Activated CD4-positive, alpha-beta T cell treated with anti-CD3 and anti-CD28 coated beads, Interleukin-10, Interleukin-2, amounts not matched to agents 100 ng/mL and 50 ng/mL, durations not matched to agents 16 hours and 8 hours (primary cell): ENCODE data around the gene PCDHA10.
"Not testable (repeated sequence)": the region's sequence is repeated elsewhere in the genome, so short reads cannot be mapped to it uniquely, and the experiment has no call there.

Experiments used
- DNase-seq: peaks from one replicate; pipeline ENCODE4 v3.0.0-alpha.2; 2020

The PCDHA10 gene

GRCh38 chr5:140842798-140843733 is 12.6 kb upstream of the PCDHA10 start:
- no peak for DNase-seq

- not testable (repeated sequence) for DNase-seq
These were observed 7.3 kb upstream of the PCDHA10 start, which contains the start of gene PCDHA9 for GRCh38 chr5:140848139-140849102. Gene PCDHA9 (plus strand): TSS chr5:140848382. CDS start chr5:140848496, 114 bp downstream.

GRCh38 chr5:140849831-140850634 is 5.7 kb upstream of the PCDHA10 start:
- not testable (repeated sequence) for DNase-seq

DNA sequence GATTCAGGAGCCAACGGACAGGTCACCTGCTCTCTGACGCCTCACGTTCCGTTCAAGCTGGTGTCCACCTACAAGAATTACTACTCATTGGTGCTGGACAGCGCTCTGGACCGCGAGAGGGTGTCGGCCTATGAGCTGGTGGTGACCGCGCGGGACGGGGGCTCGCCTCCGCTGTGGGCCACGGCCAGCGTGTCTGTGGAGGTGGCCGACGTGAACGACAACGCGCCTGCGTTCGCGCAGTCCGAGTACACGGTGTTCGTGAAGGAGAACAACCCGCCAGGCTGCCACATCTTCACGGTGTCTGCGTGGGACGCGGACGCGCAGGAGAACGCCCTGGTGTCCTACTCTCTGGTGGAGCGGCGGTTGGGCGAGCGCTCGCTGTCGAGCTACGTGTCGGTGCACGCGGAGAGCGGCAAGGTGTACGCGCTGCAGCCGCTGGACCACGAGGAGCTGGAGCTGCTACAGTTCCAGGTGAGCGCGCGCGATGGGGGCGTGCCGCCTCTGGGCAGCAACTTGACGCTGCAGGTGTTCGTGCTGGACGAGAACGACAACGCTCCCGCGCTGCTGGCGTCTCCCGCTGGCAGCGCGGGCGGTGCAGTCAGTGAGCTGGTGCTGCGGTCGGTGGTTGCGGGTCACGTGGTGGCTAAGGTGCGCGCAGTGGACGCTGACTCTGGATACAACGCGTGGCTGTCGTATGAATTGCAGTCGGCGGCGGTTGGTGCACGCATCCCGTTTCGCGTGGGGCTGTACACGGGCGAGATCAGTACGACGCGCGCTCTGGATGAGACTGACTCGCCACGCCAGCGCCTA is 1.7 kb downstream of the PCDHA10 start:
- DNase-seq = no peak

- no peak for DNase-seq
These were observed 2.2 kb downstream of the PCDHA10 start for GRCh38 chr5:140857987-140858240.

- DNase-seq = no peak
These were observed 7.0 kb downstream of the PCDHA10 start for GRCh38 chr5:140862441-140863295.

DNA sequence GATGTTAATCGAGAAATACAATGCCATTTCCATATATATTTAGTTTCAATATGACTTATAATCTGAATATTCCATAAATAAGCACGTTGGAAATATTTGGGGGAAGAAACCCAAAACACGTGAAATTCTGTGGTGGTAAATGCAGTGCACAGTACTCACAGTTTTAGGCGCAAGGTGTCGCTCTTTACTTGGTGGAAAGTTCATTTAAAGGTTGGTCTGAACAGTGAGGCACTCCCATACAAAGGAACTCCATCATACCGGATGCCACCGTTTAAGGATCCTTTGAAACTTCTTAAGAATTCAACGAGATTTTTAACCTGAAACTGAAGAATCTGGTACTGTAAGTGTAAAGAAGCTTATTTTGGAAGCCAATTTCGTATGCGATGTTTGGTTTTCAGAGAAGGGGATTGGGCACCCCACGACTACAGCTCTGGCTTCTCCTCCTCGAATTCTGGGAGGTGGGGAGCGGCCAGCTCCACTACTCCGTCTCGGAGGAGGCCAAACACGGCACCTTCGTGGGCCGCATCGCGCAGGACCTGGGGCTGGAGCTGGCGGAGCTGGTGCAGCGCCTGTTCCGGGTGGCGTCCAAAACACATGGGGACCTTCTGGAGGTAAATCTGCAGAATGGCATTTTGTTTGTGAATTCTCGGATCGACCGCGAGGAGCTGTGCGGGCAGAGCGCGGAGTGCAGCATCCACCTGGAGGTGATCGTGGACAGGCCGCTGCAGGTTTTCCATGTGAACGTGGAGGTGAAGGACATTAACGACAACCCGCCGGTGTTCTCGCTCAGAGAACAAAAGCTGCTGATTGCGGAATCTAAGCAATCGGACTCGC is 13.2 kb downstream of the PCDHA10 start, which contains the start of gene PCDHA11:
PCDHA11 (plus strand) TSS at position 237 of the 834 bp plus-strand sequence; CDS start at position 384, 147 bp downstream.
- DNase-seq = peak; percentile 5

DNA sequence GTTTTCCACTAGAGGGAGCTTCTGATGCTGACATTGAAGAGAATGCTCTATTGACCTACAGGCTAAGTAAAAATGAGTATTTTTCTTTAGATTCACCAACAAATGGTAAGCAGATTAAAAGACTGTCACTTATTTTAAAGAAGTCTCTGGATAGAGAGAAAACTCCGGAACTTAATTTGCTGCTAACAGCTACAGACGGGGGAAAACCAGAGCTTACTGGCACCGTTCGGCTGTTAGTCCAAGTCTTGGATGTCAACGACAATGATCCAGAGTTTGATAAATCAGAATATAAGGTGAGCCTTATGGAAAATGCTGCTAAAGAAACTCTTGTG is 13.8 kb downstream of the PCDHA10 start:
- no peak for DNase-seq

GRCh38 chr5:140870221-140871201 is 14.8 kb downstream of the PCDHA10 start:
- DNase-seq = no peak

- no peak for DNase-seq
These were observed 19.7 kb downstream of the PCDHA10 start, which contains the start of gene PCDHA12 for GRCh38 chr5:140875085-140876065. Gene PCDHA12 (plus strand): TSS chr5:140875308. CDS start chr5:140875473, 165 bp downstream.

DNA sequence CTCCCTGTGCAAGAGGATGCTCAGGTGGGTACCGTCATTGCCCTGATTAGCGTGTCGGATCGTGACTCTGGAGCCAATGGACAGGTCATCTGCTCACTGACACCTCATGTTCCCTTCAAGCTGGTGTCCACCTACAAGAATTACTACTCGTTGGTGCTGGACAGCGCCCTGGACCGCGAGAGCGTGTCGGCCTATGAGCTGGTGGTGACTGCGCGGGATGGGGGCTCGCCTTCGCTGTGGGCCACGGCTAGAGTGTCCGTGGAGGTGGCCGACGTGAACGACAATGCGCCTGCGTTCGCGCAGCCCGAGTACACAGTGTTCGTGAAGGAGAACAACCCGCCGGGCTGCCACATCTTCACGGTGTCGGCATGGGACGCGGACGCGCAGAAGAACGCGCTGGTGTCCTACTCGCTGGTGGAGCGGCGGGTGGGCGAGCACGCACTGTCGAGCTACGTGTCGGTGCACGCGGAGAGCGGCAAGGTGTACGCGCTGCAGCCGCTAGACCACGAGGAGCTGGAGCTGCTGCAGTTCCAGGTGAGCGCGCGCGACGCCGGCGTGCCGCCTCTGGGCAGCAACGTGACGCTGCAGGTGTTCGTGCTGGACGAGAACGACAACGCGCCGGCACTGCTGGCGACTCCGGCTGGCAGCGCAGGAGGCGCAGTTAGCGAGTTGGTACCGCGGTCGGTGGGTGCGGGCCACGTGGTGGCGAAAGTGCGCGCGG is 21.0 kb downstream of the PCDHA10 start:
- not testable (repeated sequence) for DNase-seq

DNA sequence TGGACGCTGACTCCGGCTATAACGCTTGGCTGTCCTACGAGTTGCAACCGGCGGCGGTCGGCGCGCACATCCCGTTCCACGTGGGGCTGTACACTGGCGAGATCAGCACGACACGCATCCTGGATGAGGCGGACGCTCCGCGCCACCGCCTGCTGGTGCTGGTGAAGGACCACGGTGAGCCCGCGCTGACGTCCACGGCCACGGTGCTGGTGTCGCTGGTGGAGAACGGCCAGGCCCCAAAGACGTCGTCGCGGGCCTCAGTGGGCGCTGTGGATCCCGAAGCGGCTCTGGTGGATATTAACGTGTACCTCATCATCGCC is 21.5 kb downstream of the PCDHA10 start:
- no peak for DNase-seq

DNA sequence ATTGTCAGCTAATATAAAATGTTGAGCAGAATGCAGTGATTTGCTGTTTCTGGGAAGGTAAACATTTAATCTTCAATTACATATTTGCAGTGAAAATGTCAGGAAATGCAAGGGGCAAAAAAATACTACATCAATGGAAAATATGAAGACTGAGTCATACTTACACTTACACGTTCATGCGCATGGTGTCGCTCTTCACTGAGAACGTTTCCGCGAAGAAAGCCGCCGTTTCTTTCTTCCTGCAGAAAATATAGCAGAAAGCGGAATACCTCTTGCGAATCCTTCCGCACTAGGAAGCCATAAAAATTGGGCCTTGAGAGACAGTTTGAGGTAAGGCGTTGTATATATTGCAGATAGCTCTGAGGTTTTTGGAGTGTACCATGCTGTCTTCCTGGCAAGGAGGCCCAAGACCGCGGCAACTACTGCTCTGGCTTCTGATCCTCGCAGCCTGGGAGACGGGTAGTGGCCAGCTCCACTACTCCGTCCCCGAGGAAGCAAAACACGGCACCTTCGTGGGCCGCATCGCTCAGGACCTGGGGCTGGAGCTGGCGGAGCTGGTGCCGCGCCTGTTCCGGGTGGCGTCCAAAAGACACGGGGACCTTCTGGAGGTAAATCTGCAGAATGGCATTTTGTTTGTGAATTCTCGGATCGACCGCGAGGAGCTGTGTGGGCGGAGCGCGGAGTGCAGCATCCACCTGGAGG is 26.3 kb downstream of the PCDHA10 start, which contains the start of gene PCDHA13:
PCDHA13 (plus strand) TSS at position 236 of the 702 bp plus-strand sequence; CDS start at position 381, 145 bp downstream.
- DNase-seq = no peak

- no peak for DNase-seq
These were observed 26.8 kb downstream of the PCDHA10 start for GRCh38 chr5:140882591-140882899.

GRCh38 chr5:140883373-140883772 is 27.7 kb downstream of the PCDHA10 start:
- no peak for DNase-seq
